ENCODE results near the gene RAB31.

DNA sequence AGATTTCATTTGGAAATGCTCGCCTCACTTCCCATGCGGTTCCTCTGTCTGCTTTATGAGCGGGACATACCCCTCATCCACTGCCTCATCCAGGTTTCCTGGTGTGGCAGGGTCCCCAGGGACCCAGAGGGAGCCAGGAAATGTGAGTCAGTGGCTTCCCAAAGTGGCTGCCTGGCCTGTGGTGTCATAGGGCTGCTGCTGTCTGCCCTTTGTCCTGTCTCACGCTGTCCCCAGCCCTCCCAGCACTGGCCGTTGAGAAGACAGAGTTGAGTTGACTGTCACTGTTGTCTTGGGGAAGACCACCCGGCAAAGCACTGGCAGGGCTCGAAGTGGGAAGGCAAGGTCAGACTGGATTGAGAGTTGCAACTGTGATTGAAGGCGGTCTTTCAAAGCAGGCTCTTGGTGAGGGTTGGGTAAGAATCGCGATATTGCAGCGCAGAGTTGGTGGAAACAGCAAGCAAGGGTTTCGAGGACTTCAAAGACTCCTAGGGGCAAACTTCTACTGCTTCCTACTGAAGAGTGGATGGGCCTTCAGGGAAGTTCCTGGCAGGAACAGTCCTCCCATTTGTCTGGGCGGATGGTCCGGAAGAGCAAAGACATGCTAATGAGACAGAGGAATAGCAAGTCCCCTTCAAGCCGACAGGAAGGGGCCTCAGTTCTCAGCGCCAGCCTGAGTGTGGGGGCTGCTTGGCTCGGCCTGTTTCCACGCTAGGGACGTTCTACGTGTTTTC, 33.9 kb downstream of the RAB31 start:
- TF ChIP-seq, protein P1, sequence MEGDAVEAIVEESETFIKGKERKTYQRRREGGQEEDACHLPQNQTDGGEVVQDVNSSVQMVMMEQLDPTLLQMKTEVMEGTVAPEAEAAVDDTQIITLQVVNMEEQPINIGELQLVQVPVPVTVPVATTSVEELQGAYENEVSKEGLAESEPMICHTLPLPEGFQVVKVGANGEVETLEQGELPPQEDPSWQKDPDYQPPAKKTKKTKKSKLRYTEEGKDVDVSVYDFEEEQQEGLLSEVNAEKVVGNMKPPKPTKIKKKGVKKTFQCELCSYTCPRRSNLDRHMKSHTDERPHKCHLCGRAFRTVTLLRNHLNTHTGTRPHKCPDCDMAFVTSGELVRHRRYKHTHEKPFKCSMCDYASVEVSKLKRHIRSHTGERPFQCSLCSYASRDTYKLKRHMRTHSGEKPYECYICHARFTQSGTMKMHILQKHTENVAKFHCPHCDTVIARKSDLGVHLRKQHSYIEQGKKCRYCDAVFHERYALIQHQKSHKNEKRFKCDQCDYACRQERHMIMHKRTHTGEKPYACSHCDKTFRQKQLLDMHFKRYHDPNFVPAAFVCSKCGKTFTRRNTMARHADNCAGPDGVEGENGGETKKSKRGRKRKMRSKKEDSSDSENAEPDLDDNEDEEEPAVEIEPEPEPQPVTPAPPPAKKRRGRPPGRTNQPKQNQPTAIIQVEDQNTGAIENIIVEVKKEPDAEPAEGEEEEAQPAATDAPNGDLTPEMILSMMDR (IDR thresholded peaks at IDR 0.05; ENCODE audit: poor library complexity, severe bottlenecking) = no peak
- TF ChIP-seq POLR2AphosphoS5 (IDR thresholded peaks at IDR 0.05) (no peak), EZH2 (IDR thresholded peaks at IDR 0.05; ENCODE audit: borderline replicate concordance, insufficient read depth, low read length, poor library complexity, severe bottlenecking) (no peak), TAF1 (IDR thresholded peaks at IDR 0.05; ENCODE audit: low read depth) (no peak), MXI1 (conservative IDR thresholded peaks at IDR 0.05; ENCODE audit: poor library complexity, severe bottlenecking) (no peak), EP300 (conservative IDR thresholded peaks at IDR 0.05; ENCODE audit: poor library complexity, severe bottlenecking) (no peak)

All from neural cell (in vitro differentiated cells).